Panc1 (cell line): ENCODE data around the gene FBXO9. TPM values are rescaled to one million over a fixed set of nuclear protein-coding genes. Genes with fewer than 3 reads are reported as not detected.

Experiments used
- ATAC-seq: fragments of 200-7000 bp; cut with Tn5 transposase; 2 replicates; pipeline ENCODE4 v1.9.1; 2020; ENCODE audit warnings: mild to moderate bottlenecking, moderate library complexity
- BruUV-seq: library from RNA; stranded (reverse); fragments of 400-500 nt; replicated peaks from 2 replicates; lab custom pipeline; 2021; lab: Mats Ljungman, UMichigan
- CTCF ChIA-PET: fragments of 300-600 bp; sonication (Branson Sonifier 250); formaldehyde crosslinking; loops from one replicate; lab custom pipeline; 2022; ENCODE audit warnings: antibody characterized with exemption; lab: Charles Lee
- POLR2A ChIA-PET: fragments of 300-600 bp; sonication (Branson Sonifier 250); formaldehyde crosslinking; loops from one replicate; lab custom pipeline; 2022; ENCODE audit warnings: antibody characterized with exemption; lab: Charles Lee
- DNase-seq: peaks from one replicate; pipeline ENCODE4 v3.0.0-alpha.2; 2010; ENCODE audit warnings: low read depth, low spot score
- H3K27ac ChIP-seq: 2 replicates; pipeline ENCODE4 v1.5.1; 2011; ENCODE audit warnings: mild to moderate bottlenecking, low read length, inconsistent platforms
- H3K27me3 ChIP-seq: fragments of 200-500 bp; sonication (Bioruptor generic); 2 replicates; pipeline ENCODE4 v1.6.0; 2014; ENCODE audit warnings: low read length, inconsistent platforms; ENCODE audit not compliant: control insufficient read depth, insufficient read depth
- H3K36me3 ChIP-seq: fragments of 200-500 bp; sonication (Bioruptor generic); 2 replicates; pipeline ENCODE4 v1.5.1; 2014; ENCODE audit warnings: inconsistent platforms, mild to moderate bottlenecking, low read length, moderate library complexity; ENCODE audit not compliant: control insufficient read depth, insufficient read depth
- H3K4me1 ChIP-seq: 2 replicates; pipeline ENCODE4 v1.5.1; 2011; ENCODE audit warnings: inconsistent platforms, mild to moderate bottlenecking, low read length, moderate library complexity; ENCODE audit not compliant: control insufficient read depth, insufficient read depth
- H3K4me3 ChIP-seq, 2 experiments: 2 replicates each; pipeline ENCODE4 v1.5.1; 2011 to 2012; ENCODE audit warnings: low read depth in 2 of 2, low read length in 2 of 2, mild to moderate bottlenecking in 2 of 2, inconsistent platforms in 1 of 2, moderate library complexity in 1 of 2
- H3K9me3 ChIP-seq: fragments of 200-500 bp; sonication (Bioruptor generic); 2 replicates; pipeline ENCODE4 v1.5.1; 2014; ENCODE audit warnings: low read depth, mild to moderate bottlenecking, inconsistent platforms, low read length, moderate library complexity; ENCODE audit not compliant: control insufficient read depth, insufficient read depth
- CTCF ChIP-seq: fragments of 450-650 bp; IDR thresholded peaks from 2 replicates; pipeline ENCODE4 v1.5.1; 2017; ENCODE audit warnings: mild to moderate bottlenecking
- POLR2AphosphoS5 ChIP-seq: IDR thresholded peaks from 2 replicates; pipeline ENCODE4 v1.6.1; 2012; ENCODE audit warnings: mild to moderate bottlenecking, low read depth, low read length, moderate library complexity
- REST ChIP-seq, 2 experiments: IDR thresholded peaks; 2 replicates each; pipeline ENCODE4 v1.6.1; 2011 to 2012; ENCODE audit warnings: low read depth in 2 of 2, control low read depth in 1 of 2, low read length in 1 of 2, mild to moderate bottlenecking in 1 of 2, moderate library complexity in 1 of 2; ENCODE audit not compliant: insufficient read depth in 1 of 2
- SIN3A ChIP-seq: IDR thresholded peaks from 2 replicates; pipeline ENCODE4 v1.6.1; 2012; ENCODE audit warnings: low read depth, mild to moderate bottlenecking, low read length, moderate library complexity, borderline replicate concordance; ENCODE audit not compliant: insufficient read depth
- TCF7L2 ChIP-seq: IDR thresholded peaks from 2 replicates; pipeline ENCODE4 v1.6.1; 2011; ENCODE audit warnings: mild to moderate bottlenecking, low read depth, low read length, inconsistent platforms
- in situ Hi-C: cut with HindIII; loops from 2 replicates; pipeline ENCODE4 v1.10.0; 2016; ENCODE audit warnings: low sequenced_read_pairs, low pct_unique_long_range_greater_than_20kb
- intact Hi-C: fragments of 100-400 bp; cut with micrococcal nuclease; formaldehyde crosslinking; loops from one replicate; pipeline ENCODE4 v1.10.0; 2022; ENCODE audit not compliant: unreplicated experiment
- total RNA-seq: library from RNA; stranded (reverse); gene quantifications from one replicate; pipeline ENCODE4 v1.2.1, GENCODE V29; 2021; ENCODE audit not compliant: unreplicated experiment

Gene FBXO9
- total RNA-seq, 1 experiment from 2014 or later: 60.0 TPM

- POLR2A ChIA-PET: no interaction called here
Measured at GRCh38 chr6:53090576-53090975, 25.4 kb downstream of the FBXO9 start.

GRCh38 chr6:53095270-53095669, 30.1 kb downstream of the FBXO9 start:
- DNase-seq: no peak
- TF ChIP-seq TCF7L2 (no peak), POLR2AphosphoS5 (no peak), CTCF (no peak), REST (IDR thresholded peaks at IDR 0.05; ENCODE audit: insufficient read depth in 1 of 2, low read depth in 2 of 2, low read length in 1 of 2) (no peak), SIN3A (no peak)
- Histone ChIP-seq H3K9me3 (no peaks in the 10 kb centered on the region), H3K36me3 (peaks cover 32% of the 10 kb centered on the region), H3K4me3 (no peak overlapping the region), H3K4me1 (no peaks in the 10 kb centered on the region), H3K27ac (no peak overlapping the region), H3K27me3 (no peaks in the 10 kb centered on the region)
- no TSS peak for BruUV-seq
- CTCF ChIA-PET: no interaction called here
- ATAC-seq: no peak
- intact Hi-C loops: no loop called here
- POLR2A ChIA-PET: no interaction called here
- in situ Hi-C loops: no loop called here

More at GRCh38 chr6:53090576-53090975, 25.4 kb downstream of the FBXO9 start:
- DNase-seq: no peak
- TF ChIP-seq TCF7L2 (no peak), CTCF (no peak), SIN3A (no peak), POLR2AphosphoS5 (no peak), REST (IDR thresholded peaks at IDR 0.05; ENCODE audit: insufficient read depth in 1 of 2, low read depth in 2 of 2, low read length in 1 of 2) (no peak)
- ATAC-seq: no peak
- Histone ChIP-seq H3K4me1 (no peaks in the 10 kb centered on the region), H3K27me3 (no peaks in the 10 kb centered on the region), H3K4me3 (no peak overlapping the region), H3K36me3 (peaks cover 22% of the 10 kb centered on the region), H3K9me3 (no peaks in the 10 kb centered on the region), H3K27ac (no peak overlapping the region)
- in situ Hi-C loops: no loop called here
- no TSS peak for BruUV-seq
- CTCF ChIA-PET: no interaction called here
- intact Hi-C loops: no loop called here
